ENCODE data around the gene UBA1.

UBA1 gene

DNA sequence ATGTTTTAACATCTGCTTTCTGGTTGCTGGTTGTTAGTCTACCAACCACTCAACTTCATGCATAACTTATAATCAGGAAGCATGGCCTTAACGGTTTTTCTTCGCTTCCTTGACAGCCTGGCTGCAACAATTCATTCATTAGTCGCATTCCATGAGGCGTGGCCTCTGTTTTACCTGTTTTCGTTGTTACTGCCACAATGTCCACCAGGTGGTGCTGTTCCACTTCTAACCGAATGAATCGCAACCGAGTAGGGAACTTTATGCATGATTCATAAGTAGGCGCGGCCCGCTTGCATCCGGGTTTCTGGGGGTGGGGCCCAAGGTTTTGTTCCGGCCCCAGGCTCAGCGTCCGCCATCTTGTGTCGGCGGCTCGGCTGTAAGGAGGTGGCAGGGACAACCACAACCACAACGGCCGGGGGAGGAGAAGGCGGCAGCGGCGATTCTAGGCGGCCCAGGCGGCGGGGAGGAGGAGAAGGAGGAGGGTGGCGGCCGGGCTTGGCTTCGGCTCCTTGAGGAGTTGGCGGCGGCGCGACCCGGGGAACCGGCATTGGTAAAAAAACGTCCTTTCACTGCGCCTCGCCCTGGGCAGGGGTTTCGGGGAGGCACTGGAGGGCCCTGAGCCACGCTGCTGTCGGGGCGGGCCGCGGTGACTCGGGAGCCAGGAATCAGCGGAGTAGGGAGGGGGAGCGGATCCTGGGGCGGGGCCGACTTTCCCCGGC, at the start of gene UBA1:
Gene UBA1 (plus strand): TSS at position 355 of the 719 bp plus-strand sequence. CDS start 4,974 bp downstream, outside the sequence.
- DNase-seq (ENCODE audit: low read depth): peak; percentile 95

DNA sequence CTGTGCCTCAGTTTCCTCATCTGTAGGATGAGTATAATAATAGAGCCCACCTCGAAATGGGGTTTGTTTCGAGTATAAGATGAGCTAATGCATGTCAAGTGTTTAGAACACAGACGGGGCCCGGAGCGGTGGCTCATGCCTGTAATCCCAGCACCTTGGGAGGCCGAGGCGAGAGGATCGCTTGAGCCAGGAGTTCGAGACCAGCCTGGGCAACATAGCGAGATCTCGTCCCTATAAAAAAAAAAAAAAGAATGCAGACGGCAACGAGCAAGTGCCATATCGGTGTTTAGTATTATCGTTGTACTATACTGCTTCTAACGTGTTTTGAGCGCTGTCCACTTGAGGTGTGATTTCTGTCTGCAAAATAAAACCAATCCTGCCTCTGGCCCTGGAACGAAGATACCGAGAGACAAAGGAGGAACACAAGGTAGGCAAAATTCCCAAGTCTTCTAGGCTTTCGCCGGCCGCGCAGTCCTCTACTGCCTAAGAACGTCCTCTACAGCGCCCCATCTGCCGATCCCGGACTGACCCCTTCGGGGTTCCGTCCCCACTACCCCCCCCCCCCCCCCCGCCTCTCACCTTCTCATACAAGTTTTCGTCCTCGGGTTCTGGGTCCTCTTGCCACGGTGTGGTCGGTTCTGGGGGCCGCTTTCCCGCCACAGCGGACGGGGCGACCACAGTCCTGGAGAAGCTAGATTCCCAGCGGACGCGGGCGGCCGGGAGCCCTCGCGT, 49.6 kb upstream of the UBA1 start:
- peak; percentile 11 for DNase-seq (ENCODE audit: low read depth)

DNA sequence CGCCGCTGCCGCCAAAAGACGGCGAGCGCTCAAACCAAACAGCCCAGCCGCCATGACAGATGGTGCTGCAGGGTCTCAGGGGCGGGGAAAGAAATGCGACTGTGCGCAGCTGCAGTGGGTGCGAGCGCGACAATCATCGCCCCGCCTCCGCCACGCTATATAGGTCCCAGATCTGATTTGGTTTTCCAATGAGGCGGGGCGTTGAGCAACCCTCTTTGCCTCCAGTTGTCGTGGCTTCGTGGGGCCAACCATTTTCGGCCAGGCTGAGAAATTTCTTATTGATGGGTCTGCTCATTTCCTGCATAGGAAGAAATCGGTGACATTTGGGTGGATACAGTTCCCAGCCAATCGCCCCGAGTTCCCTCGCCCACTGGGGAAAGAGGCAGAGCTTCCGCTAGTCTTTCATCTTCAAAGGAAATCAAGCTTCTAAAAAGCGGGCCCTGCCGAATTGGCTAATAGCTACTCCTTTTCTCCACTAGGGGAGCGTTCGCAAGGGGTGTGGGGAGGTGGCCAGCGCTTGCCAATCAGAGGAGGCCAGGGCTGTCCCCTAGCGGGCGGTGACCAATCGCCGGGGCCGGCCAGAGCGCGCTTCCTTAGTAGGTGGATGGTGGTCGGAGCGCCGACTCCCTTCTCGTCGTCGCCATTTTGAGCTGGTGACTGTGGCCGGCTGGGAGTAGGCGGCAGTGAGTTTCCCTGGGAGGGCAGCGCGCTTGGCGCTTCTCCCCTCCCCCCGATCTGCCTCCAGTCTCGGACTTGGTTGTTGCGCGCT, 48.8 kb upstream of the UBA1 start, which contains the start of the genes NDUFB11 and RBM10:
Gene NDUFB11 (minus strand): TSS at position 77 of the 769 bp plus-strand sequence. CDS start 23 bp downstream, at position 54.
Gene RBM10 (plus strand): TSS at position 596 of the 769 bp plus-strand sequence. CDS start 2,261 bp downstream, outside the sequence.
- peak; percentile 88 for DNase-seq (ENCODE audit: low read depth)

DNA sequence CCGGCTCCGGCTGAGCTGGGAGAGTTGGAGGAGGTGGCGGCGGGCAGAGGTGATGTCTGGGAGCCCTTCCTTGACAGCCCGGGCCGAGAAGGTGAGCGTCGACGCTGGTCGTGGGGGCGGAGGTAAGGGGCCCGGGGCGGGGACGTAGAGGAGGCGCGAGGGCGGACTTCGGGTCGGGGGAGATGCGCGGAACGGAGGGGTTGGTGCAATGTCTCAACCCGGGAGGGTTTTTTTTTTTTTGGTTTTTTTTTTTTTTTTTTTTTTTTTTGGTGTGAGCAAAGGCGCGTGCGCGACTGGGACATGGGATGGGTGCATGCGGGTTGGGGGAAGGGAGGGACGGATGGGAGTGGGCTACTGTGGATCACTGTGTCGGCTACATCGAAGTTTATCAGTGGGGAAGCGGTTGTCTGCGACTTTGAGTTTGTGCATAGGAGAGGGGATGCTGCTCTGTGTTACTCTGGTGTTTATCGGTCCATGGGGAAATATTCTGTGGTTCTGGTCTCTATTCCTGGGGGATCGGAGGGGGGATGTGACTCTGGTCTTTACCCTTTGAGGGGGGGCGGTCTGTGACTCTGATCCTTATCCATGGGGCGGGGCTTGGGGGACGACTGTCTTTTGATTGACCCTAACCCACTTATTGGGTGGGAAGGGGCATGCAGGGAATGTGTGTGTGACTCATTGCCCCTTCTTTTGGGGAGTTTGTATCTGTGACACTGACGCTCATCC, 48.1 kb upstream of the UBA1 start:
- DNase-seq (ENCODE audit: low read depth): no peak

DNA sequence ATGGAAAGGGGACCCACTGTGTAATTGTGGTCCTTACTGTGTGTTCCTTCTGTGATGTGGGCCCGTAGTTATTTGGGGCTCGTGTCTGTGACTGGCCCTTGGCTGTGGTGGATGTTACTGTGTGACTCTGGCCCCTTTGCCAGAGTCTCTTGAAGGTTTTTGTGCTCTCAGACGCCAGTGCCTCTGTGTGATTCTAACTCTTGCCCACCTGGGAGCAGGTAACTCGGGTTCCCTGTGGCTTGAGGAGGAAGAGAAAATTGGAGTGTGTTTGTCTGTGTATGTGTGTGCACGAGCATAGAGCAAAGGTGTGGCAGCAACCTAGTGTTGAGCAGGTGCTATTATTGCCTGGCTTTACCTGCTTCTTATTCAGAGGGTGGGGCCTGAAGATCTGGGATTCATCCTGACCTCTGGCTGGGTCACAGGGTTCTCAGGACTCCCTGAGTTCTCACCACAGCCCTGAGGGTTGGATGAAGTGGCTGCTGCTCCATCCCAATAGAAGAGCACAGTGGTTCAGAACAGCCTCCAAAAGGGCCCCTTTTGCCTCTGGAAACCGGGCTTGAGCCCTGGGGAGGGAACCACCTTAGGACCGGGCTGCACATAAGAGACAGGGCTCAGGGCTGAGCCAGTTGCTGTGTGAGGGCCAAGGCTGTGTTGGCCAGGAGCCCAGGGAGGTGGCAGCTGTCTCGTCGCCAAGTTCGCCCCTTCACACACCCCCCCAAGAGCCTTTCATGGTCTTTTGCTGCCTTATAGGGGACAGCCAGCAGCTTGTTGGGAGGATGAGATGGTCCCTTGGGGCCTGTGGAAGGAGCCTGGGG, 47.3 kb upstream of the UBA1 start:
- no peak for DNase-seq (ENCODE audit: low read depth)

DNA sequence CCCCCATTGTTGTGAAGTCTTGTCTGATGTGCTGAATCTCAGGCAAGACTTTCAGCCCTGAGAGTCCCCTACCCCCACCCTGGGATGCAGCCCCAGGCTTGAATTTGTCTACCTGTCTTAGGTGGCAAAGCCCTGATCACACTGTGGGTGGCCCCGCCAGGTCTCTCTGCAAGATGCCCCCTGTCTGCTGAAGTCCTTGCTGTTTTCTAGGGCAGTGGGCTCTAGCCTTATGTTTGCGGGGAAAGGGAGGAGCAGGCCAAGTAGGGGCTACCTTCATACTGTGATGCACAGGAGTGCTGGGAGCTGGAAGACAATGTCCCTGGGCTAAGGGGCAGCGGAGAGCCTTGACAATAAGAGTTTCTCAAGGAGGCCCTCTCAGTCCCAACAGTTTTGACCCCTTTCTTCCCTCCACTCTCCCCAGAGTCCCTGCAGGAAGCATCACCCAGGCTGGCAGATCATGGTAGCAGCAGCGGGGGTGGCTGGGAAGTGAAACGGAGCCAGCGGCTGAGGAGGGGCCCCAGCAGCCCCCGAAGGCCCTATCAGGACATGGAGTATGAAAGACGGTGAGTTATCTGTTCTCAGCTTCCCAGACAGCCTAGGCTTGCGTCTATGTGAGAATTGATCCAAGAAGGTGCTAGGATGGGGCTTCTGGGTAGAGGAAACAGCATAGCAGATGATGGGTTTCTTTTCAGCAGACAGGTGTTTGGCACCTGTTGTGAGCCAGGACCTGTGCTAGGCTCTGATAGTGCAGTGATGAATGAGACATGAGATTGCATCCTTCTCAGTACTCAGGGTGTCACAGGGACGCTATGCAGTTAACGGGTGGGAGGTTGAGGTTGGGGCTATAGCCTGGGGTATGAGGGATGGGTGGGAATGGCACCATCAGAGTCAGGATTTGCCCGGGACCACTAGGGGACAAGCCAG, 46.4 kb upstream of the UBA1 start:
- DNase-seq (ENCODE audit: low read depth): no peak

DNA sequence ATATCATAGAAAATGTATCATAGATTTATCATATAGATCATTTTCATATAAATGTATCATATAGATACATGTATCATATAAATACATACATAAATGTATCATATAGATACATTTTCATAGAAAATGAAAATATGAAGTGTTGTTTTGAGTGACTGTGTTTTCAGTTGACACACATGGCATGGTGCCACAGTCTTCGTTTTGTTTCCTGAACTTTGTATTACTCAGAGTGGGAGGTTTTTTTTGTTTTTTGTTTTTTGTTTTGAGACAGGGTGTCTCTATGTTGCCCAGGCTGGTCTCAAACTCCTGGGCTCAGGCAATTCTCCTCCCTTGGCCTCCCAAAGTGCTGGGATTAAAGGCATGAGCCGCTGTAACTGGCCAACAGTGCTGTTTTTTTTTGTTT, 44.7 kb upstream of the UBA1 start:
- no peak for DNase-seq (ENCODE audit: low read depth)

DNA sequence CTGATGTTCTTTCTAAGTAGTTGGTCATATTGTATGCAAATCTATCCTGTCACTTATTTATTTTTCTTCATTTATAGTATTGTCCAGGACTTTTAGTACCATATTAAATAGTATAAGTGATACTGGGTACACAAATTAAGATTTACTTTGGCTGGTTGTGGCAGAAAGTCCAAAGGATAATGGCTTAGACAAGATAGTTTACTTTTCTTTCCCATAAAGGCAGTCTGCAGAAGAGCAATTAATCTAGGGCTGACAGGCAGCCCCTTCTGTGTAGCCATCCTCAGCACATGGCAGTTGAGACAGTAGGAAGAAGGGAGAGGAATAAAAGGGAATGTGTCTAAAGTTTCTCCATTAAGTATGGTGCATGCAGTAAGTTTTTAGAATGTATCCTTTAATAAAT, 42.2 kb upstream of the UBA1 start:
- DNase-seq (ENCODE audit: low read depth): no peak

DNA sequence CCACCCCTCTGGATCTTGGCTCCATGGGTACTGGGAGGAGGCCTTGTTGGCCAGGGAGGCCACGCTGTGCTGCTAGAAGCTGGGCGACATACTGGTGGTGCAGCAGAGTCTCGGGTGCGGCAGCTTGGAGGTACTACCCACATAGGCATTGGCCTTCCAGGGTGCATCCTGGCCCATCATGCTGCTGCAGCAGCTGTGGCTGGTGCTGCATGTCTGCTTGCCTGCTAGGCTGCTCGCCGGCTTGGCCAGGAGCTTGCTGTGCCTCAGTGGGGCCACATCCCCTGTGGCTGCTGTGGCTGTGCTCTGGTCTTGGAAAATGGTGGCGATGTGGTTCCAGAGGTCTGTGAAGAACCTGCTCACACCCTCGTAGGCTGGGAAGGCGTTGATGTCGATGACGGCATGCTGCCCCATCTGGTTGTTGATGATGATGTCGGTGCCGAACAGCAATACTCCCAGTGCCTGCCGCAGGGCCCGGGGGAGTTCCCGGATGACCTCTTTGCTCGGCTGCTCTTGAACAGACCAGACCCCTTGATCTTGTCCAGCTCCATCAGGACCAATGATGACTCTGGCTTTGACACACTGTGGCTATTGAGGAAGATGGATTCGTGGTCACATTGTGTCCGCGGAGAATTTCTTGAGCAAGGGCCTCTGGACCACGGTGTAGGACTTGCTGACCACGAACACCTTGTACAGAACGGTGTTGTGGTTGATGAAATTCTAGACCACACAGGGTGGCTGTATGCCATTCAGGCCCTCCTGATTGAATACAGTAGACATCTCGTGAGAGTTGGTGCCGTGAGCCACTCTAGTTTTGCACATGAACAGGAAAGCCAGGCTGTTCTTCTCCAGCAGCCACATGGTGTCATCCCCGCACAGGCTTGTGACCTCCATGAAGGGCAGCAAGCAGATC, 36.8 kb upstream of the UBA1 start:
- DNase-seq (ENCODE audit: low read depth): no peak

DNA sequence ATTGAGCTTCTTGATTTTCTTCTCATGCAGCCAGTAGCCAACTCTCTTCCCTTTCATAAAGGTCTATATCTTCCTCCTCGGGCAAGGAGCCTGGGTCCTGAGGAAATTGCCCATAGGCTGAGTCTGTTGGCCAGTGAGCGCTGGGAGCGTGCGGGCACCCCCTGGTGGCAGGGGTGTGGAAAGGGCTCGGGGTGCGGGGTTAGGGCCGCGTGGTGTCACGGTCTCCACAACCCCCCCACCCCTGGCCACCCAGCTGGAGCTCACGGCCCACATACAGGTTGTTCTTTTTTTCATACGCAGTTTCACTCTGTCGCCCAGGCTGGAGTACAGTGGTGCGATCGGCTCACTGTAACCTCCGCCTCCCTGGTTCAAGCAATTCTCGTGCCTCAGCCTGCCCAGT, 35.5 kb upstream of the UBA1 start:
- no peak for DNase-seq (ENCODE audit: low read depth)

DNA sequence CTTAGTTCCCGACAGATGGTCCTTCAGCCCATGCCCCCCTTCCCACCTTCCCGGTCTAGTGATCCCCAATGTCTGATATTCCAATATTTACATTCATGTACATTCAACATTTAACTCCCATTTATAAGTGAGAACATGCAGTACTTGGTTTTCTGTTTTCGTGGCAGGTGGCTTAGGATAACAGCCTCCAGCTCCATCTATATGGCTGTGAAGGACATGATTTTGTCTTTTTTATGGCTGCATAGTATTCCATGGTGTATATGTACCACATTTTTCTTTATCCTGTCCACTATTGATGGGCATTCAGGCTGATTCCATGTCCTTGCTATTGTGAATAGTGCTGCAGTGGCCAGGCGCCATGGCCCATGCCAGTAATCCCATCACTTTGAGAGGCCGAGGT, 34.8 kb upstream of the UBA1 start:
- no peak for DNase-seq (ENCODE audit: low read depth)

DNA sequence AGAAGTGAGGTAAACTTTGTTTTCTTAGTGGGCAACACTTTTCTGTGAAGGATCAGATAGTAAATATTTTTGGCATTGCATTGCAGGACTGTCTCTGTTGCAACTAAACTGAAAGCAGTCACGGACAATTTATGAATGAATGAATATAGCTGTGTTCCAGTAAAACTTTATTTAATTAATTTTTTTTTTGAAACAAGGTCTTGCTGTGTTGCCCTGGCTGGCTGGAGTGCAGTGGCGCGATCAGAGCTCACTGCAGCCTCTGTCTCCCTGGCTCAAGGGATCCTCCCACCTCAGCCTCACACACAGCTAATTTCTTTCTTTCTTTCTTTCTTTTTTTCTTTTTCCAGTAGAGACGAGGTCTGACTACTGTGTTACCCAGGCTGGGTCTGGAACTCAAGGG, 32.8 kb upstream of the UBA1 start:
- no peak for DNase-seq (ENCODE audit: low read depth)

DNA sequence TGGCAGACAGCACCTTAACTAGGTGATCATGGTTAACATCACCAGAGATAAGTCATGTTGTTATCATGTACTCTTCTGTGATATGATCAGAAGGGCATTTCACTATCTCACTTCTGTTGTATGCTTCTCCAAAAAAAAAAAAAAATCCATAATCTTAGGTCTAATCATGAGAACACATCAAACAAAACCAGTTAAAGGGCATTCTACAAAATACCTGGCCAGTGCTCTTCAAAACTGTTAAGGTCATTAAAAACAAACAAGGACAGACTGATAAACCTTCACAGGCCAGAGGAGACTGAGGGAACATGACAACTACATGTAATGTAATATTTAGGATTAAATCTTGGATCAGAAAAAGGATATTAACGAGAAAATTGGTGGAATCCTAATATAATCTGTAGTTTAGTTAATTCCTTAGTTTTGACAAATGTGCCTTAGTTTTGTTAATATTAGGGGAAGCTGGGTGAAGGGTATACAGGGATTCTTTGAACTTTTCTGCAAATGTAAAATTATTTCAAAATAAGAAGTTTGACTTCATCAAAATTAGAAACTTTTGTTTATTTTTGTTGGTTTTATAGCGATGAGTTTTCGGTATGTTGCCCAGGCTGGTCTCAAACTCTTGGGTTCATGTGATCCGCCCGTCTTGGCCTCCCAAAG, 30.6 kb upstream of the UBA1 start:
- no peak for DNase-seq (ENCODE audit: low read depth)

DNA sequence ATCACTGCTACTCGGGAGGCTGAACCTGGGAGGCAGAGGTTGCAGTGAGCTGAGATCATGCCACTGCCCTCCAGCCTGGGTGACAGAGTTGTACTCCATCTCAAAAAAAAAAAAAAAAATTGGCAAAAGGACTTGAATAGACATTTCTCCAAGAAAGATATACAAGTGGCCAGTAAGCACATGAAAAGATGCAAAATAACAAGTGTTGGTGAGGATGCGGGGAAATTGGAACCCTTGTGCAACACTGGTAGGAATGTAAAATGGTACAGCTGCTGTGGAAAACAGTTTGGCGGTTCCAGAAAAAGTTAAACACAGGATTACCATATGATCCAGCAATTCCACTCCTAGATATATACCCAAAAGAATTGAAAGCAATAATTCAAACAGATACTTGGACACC, 29.2 kb upstream of the UBA1 start:
- no peak for DNase-seq (ENCODE audit: low read depth)

DNA sequence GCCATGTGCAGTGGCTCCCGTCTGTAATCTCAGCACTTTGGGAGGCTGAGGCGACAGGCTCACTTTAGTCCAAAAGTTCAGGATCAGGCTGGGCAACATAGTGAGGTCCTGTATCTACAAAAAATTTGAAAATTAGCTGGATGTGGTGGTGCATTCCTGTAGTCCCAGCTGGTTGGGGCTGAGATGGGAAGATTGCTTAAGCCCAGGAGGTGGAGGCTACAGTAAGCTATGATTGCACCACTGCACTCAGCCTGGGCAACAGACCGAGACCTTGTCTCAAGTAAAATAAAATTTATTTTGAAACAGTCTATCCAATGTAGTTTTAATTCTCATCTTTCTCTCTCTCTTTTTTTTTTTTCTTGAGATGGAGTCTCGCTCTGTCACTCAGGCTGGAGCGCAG, 27.5 kb upstream of the UBA1 start:
- no peak for DNase-seq (ENCODE audit: low read depth)

DNA sequence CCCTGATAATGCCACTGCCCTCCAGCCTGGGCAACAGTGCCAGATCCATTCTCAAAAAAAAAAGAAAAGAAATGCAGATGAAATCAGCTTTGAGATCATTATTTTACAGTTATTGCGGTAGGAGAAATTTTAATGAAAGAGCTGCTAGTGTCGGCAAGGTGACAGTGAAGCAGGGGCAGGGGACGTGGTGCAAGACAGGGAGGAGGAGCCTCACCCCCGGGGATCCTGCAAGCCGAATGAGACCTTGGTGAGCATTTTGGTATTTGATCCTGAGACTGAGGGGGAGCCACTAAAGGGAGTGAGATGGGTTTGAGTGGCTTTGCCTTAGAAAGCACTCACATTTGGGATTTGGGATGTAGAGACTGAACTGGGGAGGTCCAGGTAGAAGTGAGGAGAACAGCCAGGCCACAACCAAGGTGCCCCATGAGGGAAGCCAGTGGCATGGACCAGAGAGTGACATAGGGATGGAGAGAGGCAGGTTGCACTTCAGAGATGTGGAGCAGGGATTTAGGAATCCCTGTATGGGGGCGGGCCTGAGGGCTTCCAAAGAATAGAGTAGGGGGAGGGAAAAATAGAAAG, 25.0 kb upstream of the UBA1 start:
- DNase-seq (ENCODE audit: low read depth): no peak

DNA sequence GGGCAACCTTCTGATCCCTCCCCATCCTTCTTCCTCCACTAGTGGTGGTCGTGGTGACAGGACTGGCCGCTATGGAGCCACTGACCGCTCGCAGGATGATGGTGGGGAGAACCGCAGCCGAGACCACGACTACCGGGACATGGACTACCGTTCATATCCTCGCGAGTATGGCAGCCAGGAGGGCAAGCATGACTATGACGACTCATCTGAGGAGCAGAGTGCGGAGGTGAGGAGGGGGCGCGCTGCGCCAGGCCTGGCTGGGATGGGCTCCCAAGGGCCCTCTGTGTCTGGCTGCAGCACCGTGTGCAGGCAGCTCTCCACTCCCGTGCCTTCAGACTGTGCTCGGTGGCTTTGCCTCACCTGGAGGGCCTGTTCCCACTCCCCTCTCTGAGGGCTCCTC, 24.4 kb upstream of the UBA1 start:
- no peak for DNase-seq (ENCODE audit: low read depth)
